Caki2 (cell line): Measurements from ENCODE around the gene ACSM4. TPM values are rescaled to one million over a fixed set of nuclear protein-coding genes. Genes with fewer than 3 reads are reported as not detected.
A peak's percentile ranks its signal among the peaks of the same experiment; 100 is the strongest.
"Not testable (repeated sequence)": the region's sequence is repeated elsewhere in the genome, so short reads cannot be mapped to it uniquely, and the experiment has no call there.

Source experiments
- DNase-seq: peaks from one replicate; pipeline ENCODE4 v3.0.0-alpha.2; 2015; ENCODE audit warnings: low read depth
- in situ Hi-C: cut with HindIII; loops from 2 replicates; pipeline ENCODE4 v1.10.0; 2016; ENCODE audit warnings: low sequenced_read_pairs, low pct_unique_long_range_greater_than_20kb, mixed read lengths
- total RNA-seq: library from RNA; depleted of rRNA; stranded (reverse); fragments of >200 nt; shearing (Covaris generic); gene quantifications from 2 replicates; pipeline ENCODE4 v1.2.3, GENCODE V29; 2014; ENCODE audit warnings: low replicate concordance

Gene ACSM4
- total RNA-seq, 1 experiment from 2014 or later, result not detected

DNA sequence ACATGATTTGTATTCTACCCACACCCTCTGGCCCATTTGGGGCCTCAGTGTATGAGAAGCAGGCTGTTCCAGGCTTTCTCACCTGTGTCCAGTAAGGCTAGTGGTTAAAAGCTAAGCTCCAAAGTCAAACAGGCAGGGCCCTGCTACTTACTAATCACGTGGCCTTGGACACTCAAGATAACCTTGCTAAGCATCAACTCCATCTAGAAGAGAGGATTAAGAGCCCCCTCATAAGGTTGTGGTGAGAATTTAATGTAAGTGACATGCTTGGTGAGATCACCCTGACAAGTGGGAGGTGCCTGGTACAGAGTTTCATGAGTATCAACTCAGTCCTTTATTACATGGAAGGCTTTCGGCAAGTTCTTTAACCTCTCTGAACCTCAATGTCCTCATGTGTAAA lies 17.8 kb downstream of the ACSM4 start:
- in situ Hi-C loops, result no loop called here
- DNase-seq, result no peak

DNA sequence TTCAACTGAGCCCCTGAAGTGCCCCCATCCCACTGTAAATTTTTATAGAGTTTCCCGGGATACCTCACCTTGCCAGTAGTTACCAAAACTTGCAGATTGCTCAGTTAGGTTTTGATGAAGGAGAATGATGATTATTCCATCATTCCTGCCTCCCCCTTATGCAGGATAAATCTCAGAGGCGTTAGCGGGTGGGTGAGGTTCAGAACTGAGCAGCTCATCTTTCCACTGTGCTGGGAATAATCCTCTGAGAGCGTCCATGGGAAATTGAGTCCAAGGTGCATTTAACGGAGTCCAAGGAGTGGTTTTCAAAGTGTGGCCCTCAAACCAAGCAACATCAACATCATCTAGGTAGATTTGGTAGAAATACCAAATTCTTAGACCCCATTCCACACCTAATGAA lies 18.7 kb downstream of the ACSM4 start:
- in situ Hi-C loops, result no loop called here
- DNase-seq, result no peak

DNA sequence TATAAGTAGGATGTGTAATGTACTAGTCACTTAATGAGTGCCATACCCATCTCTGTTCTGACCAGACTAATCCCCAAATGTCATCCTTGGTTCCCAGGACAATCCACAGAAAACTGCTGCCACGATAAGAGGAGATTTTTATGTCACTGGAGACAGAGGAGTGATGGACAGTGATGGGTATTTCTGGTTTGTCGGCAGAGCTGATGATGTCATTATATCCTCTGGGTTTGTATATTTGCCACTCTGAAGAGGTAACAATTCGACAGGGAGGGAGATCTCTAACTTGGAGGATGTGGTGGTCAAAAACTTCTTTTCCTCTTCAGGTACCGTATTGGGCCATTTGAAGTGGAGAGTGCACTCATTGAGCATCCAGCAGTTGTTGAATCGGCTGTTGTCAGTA lies 20.3 kb downstream of the ACSM4 start:
- DNase-seq, result no peak
- in situ Hi-C loops, result no loop called here

DNA sequence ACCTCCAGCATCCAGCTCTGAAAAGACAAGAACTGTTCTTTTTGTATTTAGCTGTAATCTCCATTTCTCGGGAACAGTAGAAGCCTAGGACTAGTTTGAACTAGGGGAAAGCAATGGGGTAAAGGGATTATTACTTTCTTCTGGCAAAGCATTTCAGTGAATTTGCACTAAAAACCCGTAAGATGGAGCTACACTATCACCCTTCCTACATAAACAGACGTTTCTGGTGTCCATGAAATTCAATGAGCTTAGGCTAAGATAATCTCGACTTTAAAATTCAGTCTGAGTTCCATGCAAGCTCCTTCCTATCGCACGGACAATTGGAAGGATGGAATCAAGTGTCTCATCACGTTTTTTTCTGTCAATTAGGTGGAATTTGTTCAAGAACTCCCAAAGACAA lies 24.0 kb downstream of the ACSM4 start:
- DNase-seq, result no peak
- in situ Hi-C loops, result no loop called here

DNA sequence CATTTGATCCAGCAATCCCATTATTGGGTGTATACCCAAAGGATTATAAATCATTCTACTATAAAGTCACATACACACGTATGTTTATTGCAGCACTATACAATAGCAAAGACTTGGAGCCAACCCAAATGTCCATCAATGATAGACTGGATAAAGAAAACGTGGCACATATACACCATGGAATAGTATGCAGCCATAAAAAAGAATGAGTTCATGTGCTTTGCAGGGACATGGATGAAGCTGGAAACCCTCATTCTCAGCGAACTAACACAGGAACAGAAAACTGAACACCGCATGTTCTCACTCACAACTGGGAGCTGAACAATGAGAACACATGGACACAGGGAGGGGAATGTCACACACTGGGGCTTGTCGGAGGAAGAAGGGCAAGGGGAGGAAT lies 33.9 kb downstream of the ACSM4 start:
- DNase-seq, in situ Hi-C loops: not testable (repeated sequence)

DNA sequence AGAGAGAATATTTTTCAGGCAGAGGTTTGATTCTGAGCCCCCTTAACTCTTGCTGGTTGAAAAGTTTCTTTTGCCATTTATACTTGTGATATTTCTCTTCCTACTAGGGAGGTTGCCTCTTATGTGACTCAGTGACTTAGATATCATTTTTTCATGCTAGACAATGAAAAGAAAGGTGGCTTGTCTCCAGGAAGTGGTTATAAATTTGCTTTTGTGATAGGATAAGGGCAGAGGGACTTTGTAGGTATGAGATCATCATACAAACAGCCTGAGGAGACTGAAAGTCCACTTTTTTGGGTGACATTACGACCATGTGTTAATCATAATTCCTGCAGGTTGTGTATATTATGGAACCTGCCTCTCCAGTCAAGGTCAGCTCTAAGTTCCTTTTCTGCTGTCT lies 35.8 kb downstream of the ACSM4 start:
- in situ Hi-C loops, result no loop called here
- DNase-seq, result no peak

DNA sequence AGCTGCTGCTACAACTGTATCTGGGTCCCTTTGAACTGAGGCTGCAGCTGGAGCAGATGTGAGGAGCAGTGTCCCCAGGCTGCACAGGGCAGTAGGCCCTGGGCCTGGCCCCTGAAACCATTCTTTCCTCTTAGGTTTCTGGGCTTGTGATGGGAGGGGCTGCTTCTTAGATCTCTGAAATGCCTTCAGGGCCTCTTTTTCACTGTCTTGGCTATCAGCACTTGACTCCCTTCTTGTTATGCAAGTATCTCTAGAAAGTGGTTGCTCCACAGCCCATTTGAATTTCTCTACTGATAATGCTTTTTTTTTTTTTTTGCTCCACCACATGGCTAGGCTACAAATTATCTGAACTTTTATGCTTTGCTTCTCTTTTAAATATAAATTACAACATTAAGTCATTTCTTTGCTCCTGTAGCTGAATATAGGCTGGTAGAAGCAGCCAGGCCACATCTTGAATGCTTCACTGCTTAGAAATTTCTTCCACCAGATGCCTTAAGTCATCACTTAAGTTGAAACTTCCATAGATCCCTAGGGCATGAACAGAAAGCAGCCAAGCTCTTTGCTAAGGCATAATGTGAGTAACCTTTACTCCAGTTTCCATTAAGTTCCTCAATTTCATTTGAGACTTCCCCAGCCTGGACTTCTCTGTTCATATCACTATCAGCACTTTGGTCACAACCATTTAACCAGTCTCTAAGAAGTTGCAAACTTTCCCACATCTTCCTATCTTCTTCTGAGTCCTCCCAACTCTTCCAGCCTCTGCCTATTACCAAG lies 41.1 kb downstream of the ACSM4 start:
- no peak for DNase-seq
- in situ Hi-C loops, result no loop called here

DNA sequence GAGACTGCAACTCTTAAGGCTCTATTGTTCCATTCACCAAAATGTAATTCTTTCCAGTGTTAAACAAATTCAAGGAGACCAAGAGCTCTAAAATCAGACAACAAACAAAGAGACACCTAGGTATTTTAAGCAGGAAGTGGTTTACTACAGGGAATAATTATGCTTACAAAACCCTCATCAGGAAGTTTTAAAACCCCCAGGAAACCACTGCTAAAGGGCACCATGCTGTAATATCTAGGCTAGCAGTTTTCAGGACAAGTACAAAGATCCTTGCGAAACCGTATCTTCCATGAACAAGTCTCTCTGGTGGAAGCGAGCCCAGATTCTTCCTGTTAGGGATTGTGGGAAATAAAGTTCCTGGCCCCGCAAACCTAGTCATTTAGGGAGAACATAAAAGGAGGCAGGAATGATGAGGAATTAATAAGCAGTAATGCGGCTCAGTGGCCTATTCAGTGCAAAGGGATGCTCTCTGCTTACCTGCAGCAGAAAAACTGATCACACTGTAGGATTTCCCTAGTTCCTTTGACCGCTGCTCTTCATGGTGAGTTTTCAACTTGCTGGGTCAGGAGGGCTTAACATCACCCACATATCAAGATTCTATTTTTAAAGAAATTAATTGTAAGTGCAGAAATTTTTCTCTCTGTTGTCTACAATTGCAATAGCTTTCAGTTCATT lies 42.8 kb downstream of the ACSM4 start:
- in situ Hi-C loops, result no loop called here
- no peak for DNase-seq

DNA sequence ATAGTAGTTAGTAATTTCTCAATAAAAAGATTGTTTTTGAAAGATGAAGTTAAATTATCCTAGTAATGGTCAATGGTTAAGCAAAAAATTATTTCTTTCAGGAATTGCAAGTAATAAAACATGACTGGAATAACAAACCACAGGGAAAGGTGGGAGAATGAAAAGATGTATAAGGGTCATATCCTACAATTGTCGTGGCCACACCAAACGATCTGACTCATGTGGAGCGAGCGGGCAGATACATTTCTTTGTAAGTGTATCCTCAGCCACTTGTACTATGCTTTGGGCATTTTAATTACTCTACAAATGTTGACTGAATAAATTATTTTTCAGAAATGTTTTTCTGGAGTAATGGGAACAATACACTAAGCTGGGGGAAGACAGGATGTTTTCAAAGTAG lies 45.5 kb downstream of the ACSM4 start:
- no peak for DNase-seq
- in situ Hi-C loops, result no loop called here

DNA sequence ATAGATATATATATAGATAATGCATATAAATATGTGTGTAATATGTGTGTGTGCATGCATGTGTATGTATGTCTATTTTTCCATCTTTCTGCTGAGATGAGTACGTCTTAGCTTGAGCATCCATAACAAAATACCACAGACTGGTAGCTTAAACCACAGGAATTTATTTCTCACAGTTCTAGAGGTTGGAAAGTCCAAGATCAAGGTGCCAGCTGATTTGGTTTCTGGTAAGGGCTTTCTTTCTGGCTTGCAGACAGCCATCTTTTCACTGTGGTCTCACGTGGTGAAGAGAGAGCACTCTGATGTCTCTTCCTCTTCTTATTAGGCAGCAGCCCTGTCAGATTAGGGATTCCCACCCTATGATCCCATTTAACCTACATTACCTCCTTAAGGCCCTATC lies 47.3 kb downstream of the ACSM4 start:
- in situ Hi-C loops, result no loop called here
- DNase-seq, result no peak

DNA sequence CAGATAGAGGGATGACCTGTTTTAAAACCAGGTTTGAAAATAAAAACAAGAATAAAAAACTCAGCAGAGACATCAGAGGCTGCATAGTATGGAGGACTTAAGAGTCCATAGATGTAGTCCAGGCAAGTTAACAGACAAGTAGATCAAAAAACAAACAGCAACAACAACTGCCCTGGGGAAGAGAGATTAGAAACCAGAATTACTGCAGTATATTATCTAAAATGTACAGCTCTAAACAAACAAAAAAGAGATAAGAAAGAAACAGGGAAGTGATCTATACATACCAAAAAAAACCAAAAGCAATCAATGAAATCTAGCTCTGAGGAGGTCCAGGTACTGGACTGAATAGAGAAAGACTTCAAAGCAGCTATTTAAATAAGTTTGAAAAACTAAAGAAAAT lies 48.8 kb downstream of the ACSM4 start:
- in situ Hi-C loops, result no loop called here
- no peak for DNase-seq

DNA sequence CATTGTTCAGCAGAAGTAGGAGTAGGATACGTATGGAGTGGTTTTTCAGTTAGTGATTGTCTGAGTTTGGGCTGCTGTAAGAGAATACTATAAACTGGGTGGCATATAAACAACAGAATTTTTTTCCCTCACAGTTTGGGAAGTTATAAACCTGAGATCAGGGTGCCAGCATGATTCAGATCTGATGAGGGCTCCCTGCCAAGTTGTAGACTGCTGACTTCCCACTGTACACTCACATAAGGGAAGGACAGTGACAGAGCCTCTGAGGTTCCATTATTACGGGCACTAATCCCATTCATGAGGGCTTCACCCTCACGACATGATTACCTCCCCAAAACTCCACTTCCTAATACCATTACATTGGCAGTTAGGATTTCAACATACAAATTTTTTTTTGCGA lies 50.7 kb downstream of the ACSM4 start:
- in situ Hi-C loops, result no loop called here
- DNase-seq, result no peak

DNA sequence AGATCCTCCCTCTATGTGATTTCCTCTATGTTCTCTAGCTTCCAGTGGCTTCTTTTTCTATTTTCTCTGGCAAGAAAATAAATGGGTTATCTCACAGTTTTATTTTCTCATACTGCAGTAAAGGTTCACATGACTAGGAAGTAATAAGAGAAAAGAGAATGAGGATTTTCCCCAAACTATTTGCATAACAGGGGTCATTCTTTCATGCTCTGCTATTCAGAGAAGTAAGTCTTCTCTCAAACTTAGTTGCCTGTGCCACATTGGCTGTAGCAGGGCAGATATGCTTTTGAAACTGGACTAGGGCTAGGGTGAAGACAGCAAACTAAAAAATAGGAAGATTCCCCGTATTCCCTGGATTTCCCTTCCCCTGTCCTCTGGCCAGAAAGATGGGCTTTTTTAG lies 57.4 kb downstream of the ACSM4 start:
- no peak for DNase-seq
- in situ Hi-C loops, result no loop called here

DNA sequence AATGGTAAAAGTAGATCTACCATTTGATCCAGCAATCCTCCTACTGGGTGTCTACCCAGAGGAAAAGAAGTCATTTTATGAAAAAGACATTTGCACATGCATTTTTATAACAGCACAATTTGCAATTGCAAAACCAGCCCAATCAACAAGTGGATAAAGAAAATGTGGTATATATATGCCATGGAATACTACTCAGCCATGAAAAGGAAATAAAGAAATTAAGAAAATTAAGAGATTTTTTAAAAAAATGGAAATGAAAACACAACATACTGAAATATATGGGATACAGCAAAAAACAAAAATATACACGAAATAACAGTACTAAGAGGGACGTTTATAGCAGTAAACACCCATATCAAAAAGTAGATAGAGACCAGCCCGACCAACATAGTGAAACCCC lies 58.9 kb downstream of the ACSM4 start:
- in situ Hi-C loops, result no loop called here
- no peak for DNase-seq

DNA sequence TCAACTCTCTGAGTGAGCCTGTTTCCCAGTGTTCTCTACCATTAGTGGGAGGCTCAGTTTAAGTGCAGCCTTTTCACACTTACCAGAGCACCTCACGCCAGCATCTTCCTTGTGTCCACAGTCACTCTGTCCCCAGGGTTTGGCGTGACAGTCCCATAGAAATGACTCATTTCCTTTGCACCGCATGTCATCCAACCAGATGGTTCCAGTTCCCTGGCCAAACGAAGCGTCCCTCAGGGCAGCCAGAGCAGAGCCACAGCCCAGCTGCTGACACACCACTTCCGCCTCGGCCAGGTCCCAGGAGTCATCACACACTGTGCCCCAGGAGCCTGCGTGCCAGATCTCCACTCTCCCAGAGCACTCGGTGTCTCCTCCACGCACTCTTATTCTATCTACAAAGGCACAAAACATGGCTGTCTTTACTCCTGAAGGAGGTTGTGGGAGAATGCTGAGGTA lies 65.4 kb downstream of the ACSM4 start:
- in situ Hi-C loops, result no loop called here
- DNase-seq, result peak; percentile 85

DNA sequence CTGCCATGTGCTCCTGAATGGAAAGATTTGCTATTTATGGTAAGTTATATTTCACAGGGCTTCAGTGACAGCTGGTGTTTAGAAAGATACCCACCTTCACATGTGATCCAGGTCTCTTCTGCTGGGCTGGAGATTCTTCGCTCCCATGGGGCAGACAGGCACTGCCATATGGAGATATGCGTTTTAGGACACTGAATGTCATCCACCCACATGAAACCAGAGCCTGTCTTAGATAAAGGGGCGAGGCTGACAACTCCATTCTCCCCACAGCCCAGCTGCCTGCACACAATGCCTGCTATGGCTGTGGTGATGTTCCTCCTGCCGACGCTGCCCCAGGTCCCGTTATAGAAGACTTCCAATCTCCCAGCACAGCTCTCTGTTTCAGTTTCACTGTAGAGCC lies 69.4 kb downstream of the ACSM4 start:
- DNase-seq, result no peak
- in situ Hi-C loops, result no loop called here

DNA sequence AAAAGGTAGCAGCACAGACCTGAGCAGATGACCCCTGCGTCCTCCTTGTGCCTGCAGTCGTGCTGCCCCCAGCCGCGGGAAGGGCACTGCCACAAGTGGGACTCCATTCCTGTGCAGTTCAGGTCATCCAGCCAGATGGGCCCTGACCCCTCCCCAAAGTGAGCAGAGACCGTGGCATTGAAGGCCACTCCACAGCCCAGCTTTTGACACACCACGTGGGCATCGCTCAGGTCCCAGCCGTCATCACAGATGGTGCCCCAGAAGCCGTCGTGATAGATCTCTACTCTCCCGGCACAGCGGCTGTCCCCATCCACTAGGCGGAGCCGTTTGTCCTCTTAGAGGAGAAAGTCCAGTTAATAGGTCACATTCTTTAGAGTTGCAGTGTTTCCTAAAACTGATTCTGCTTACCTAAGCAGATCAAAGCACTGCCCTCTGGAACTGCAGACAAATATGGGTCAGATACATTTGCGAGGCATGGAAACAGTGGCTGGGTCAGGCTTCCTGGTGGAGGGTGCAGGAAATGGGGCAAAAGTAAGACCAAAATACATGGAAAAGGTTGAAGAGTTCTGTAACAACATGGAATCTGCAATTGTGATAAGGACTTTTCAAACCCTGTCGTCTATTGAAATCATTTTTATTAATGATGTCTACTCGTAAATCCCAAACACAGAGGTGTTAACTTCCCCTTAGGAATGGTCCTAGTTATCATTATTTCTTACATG lies 70.7 kb downstream of the ACSM4 start:
- in situ Hi-C loops, result no loop called here
- DNase-seq, result peak; percentile 7

DNA sequence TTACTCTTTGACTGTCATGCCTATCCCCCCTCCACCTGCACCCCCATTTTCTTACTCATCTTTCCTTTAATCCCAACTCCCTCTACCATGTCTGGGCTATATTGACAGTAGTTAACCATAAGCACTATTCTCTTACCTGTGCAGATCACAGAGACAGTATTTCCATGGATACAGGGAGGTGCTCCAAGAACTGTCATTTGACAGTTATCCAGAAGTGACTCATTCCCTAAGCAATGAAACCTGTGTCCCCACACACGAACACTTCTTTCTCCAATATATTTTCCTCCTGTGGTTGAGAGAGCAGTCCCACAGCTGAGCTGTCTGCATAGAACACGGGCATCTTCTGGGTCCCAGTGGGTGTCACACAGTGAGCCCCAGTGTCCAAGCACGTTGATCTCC lies 71.3 kb downstream of the ACSM4 start:
- in situ Hi-C loops, result no loop called here

DNA sequence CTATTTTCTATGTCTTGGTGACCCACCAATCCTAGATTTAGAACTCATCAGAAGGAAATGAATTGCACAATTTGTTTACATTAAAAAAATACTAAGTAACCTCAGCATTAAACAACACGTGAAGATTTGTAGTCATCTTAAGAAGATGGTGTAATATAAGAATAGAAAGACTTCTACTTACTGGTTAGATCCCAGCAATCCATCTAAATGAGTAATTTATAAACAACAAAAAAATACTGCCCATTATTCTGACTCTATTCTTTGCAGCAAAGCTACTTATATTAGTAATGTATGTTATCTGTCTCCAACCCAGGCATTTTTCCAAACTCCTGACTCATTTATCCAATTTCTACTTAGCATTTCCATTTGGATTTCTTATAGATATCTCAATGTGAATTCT lies 72.3 kb downstream of the ACSM4 start:
- DNase-seq, result no peak
- in situ Hi-C loops, result no loop called here

More for the DNA sequence above, 71.3 kb downstream of the ACSM4 start:
- no peak for DNase-seq
